ENCODE measurements around the gene PBX4.

Gene PBX4

DNA sequence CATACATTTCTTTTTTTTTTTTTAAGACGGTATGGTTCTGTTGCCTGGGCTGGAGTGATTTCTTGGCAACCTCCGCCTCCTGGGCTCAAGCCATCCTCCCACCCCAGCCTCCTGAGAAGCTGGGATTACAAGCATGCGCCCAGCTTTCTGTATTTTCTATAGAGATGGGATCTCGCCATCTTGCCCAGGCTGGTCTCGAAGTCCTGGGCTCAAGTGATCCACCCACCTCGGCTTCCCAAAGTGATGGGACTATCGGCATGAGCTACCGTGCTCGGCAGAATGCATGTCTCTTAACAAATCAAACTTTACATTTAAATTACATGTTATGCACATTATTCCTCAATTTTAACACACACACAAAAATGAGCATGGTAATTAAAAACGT is 101.3 kb downstream of the PBX4 start:
- no peak for DNase-seq

GRCh38 chr19:19515642-19516519 is 102.6 kb downstream of the PBX4 start, which contains the start of gene NDUFA13:
NDUFA13 (plus strand) TSS chr19:19516225; CDS start chr19:19516239, 14 bp downstream.
- peak; percentile 24 for DNase-seq

- DNase-seq, result no peak
Measured at GRCh38 chr19:19514881-19515641, 103.4 kb downstream of the PBX4 start, which contains the start of gene TSSK6. TSSK6 (minus strand) TSS chr19:19515548; CDS start chr19:19515427, 121 bp downstream.

DNA sequence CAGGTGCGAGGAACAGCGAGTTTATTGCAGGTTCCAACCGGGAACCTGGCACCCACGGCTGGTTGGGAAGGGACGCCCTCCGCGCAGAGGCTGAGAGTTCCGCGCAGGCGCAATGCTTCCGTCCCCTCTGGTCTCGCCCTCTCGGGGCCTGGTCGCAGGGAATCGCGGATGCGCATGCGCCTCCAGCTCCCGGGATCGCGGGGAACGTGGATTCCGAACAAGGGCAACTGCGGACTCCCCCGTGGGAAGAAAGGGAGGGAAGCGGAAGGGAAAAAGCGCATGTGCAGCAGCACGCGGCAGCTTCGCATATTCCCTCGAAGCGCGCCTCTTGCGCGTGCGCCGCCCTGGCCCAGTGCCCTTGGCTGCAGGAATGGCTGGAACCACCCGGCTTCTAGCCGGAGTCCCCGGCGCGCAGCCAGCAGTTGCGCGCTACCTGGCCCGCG is 104.3 kb downstream of the PBX4 start:
- DNase-seq, result no peak

- DNase-seq, result no peak
Measured at GRCh38 chr19:19513682-19514081, 104.8 kb downstream of the PBX4 start.
